ENCODE measurements around the gene PRICKLE1.

The PRICKLE1 gene

Small RNA genes within 50 kb of the gene (small RNA-seq; reads per million reads assigned to genes)
- gene AC079600.1 = 0 to 0.04 reads per million in 2 experiments
- 0 reads per million in 2 experiments for gene AC079600.2
- 0 reads per million in 2 experiments for gene RF00019
